ENCODE measurements around the gene LACTB. TPM values are rescaled to one million over a fixed set of nuclear protein-coding genes. Genes with fewer than 3 reads are reported as not detected.
A peak's percentile ranks its signal among the peaks of the same experiment; 100 is the strongest.

The LACTB gene
- total and polyA plus RNA-seq, 2 experiments from 2014 or later: 26.5 to 31.0 TPM

GRCh38 chr15:63076714-63077046 lies 45.0 kb upstream of the LACTB start:
- Histone ChIP-seq H3K36me3 (replicated peaks; ENCODE audit: insufficient read depth, low read depth) (no peaks in the 10 kb centered on the region), H3K4me2 (no peak overlapping the region), H3K4me1 (ENCODE audit: insufficient read depth) (peaks cover 3% of the 10 kb centered on the region), H4K20me1 (ENCODE audit: insufficient read depth, poor library complexity, severe bottlenecking) (no peaks in the 10 kb centered on the region), H3K9me3 (ENCODE audit: low read depth) (no peaks in the 10 kb centered on the region), H3K4me3 (no peak overlapping the region), H2AFZ (no peak overlapping the region), H3K9me2 (replicated peaks; ENCODE audit: insufficient read depth) (no peaks in the 10 kb centered on the region), H3K27me3 (no peaks in the 10 kb centered on the region), H3K79me2 (no peaks in the 10 kb centered on the region), H3K27ac (no peak overlapping the region)
- no peak for DNase-seq (ENCODE audit: low spot score)
- TF ChIP-seq EZH2phosphoT487 (IDR thresholded peaks at IDR 0.05; ENCODE audit: low read depth, severe bottlenecking, unreplicated experiment): no peak
- TF ChIP-seq, protein P1, sequence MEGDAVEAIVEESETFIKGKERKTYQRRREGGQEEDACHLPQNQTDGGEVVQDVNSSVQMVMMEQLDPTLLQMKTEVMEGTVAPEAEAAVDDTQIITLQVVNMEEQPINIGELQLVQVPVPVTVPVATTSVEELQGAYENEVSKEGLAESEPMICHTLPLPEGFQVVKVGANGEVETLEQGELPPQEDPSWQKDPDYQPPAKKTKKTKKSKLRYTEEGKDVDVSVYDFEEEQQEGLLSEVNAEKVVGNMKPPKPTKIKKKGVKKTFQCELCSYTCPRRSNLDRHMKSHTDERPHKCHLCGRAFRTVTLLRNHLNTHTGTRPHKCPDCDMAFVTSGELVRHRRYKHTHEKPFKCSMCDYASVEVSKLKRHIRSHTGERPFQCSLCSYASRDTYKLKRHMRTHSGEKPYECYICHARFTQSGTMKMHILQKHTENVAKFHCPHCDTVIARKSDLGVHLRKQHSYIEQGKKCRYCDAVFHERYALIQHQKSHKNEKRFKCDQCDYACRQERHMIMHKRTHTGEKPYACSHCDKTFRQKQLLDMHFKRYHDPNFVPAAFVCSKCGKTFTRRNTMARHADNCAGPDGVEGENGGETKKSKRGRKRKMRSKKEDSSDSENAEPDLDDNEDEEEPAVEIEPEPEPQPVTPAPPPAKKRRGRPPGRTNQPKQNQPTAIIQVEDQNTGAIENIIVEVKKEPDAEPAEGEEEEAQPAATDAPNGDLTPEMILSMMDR (IDR thresholded peaks at IDR 0.05; ENCODE audit: poor library complexity): no peak
- no peak for TF ChIP-seq EZH2 (IDR thresholded peaks at IDR 0.05; ENCODE audit: borderline replicate concordance)
- WGBS (ENCODE audit: low lambda C conversion rate, missing lambda C conversion rate): 78% methylated on average over 4 of the region's 4 CpGs

- WGBS (ENCODE audit: low lambda C conversion rate, missing lambda C conversion rate): 41% methylated on average over 6 of the region's 6 CpGs
- H3K9me2 ChIP-seq (replicated peaks; ENCODE audit: insufficient read depth): no peaks in the 10 kb centered on the region
- DNase-seq (ENCODE audit: low spot score): no peak
- TF ChIP-seq EZH2phosphoT487 (IDR thresholded peaks at IDR 0.05; ENCODE audit: low read depth, severe bottlenecking, unreplicated experiment) (no peak), EZH2 (IDR thresholded peaks at IDR 0.05; ENCODE audit: borderline replicate concordance) (no peak)
- TF ChIP-seq, protein P1 (IDR thresholded peaks at IDR 0.05; ENCODE audit: poor library complexity): no peak
- H3K4me3 ChIP-seq: no peak overlapping the region
- H3K36me3 ChIP-seq (replicated peaks; ENCODE audit: insufficient read depth, low read depth): no peaks in the 10 kb centered on the region
- no peaks in the 10 kb centered on the region for H3K9me3 ChIP-seq (ENCODE audit: low read depth)
- H3K4me1 ChIP-seq (ENCODE audit: insufficient read depth): peaks cover 6% of the 10 kb centered on the region
- H3K4me2 ChIP-seq: no peak overlapping the region
- no peaks in the 10 kb centered on the region for H3K27me3 ChIP-seq
- no peak overlapping the region for H3K27ac ChIP-seq
- no peaks in the 10 kb centered on the region for H4K20me1 ChIP-seq (ENCODE audit: insufficient read depth, poor library complexity, severe bottlenecking)
- H2AFZ ChIP-seq: no peak overlapping the region
- no peaks in the 10 kb centered on the region for H3K79me2 ChIP-seq
Measured at GRCh38 chr15:63077952-63078351, 43.7 kb upstream of the LACTB start.

- Histone ChIP-seq H3K27ac (peak overlapping the region; percentile 57), H3K27me3 (no peaks in the 10 kb centered on the region), H4K20me1 (ENCODE audit: insufficient read depth, poor library complexity, severe bottlenecking) (no peaks in the 10 kb centered on the region), H2AFZ (no peak overlapping the region), H3K4me1 (ENCODE audit: insufficient read depth) (peaks cover 4% of the 10 kb centered on the region), H3K4me2 (no peak overlapping the region), H3K9me2 (replicated peaks; ENCODE audit: insufficient read depth) (no peaks in the 10 kb centered on the region), H3K36me3 (replicated peaks; ENCODE audit: insufficient read depth, low read depth) (no peaks in the 10 kb centered on the region), H3K9me3 (ENCODE audit: low read depth) (no peaks in the 10 kb centered on the region), H3K4me3 (no peak overlapping the region), H3K79me2 (no peaks in the 10 kb centered on the region)
- 79% methylated on average over 13 of the region's 13 CpGs for WGBS (ENCODE audit: low lambda C conversion rate, missing lambda C conversion rate)
- DNase-seq (ENCODE audit: low spot score): peak; percentile 44
- TF ChIP-seq EZH2phosphoT487 (IDR thresholded peaks at IDR 0.05; ENCODE audit: low read depth, severe bottlenecking, unreplicated experiment): no peak
- no peak for TF ChIP-seq EZH2 (IDR thresholded peaks at IDR 0.05; ENCODE audit: borderline replicate concordance)
- TF ChIP-seq, protein P1 (IDR thresholded peaks at IDR 0.05; ENCODE audit: poor library complexity): no peak
Measured at GRCh38 chr15:63079947-63080626, 41.6 kb upstream of the LACTB start.
